IPS-18a (cell line): ENCODE data around the gene IRAG1.

Experiments
- H3K27ac ChIP-seq: one replicate; pipeline ENCODE4 v1.5.1; 2013; ENCODE audit warnings: low read length
- H3K27me3 ChIP-seq: one replicate; pipeline ENCODE4 v1.6.1; 2013; ENCODE audit warnings: mild to moderate bottlenecking, low read length; ENCODE audit not compliant: control insufficient read depth, insufficient read depth
- H3K36me3 ChIP-seq: one replicate; pipeline ENCODE4 v1.6.1; 2013; ENCODE audit warnings: low read depth, low read length; ENCODE audit not compliant: control insufficient read depth
- H3K4me1 ChIP-seq: one replicate; pipeline ENCODE4 v1.6.1; 2013; ENCODE audit warnings: low read depth, low read length; ENCODE audit not compliant: control insufficient read depth
- H3K4me3 ChIP-seq: one replicate; pipeline ENCODE4 v1.5.1; 2013; ENCODE audit warnings: low read length
- H3K9ac ChIP-seq: one replicate; pipeline ENCODE4 v1.6.1; 2013; ENCODE audit warnings: mild to moderate bottlenecking, low read length, moderate library complexity
- H3K9me3 ChIP-seq: one replicate; pipeline ENCODE4 v1.6.1; 2013; ENCODE audit warnings: low read depth, low read length; ENCODE audit not compliant: control insufficient read depth

IRAG1 gene

GRCh38 chr11:10660323-10660722, 33.2 kb downstream of the IRAG1 start:
- Histone ChIP-seq H3K9ac (no peak overlapping the region), H3K4me1 (peaks cover 3% of the 10 kb centered on the region), H3K36me3 (no peaks in the 10 kb centered on the region), H3K27ac (no peak overlapping the region), H3K4me3 (no peak overlapping the region), H3K27me3 (no peaks in the 10 kb centered on the region), H3K9me3 (no peaks in the 10 kb centered on the region)

- no peak overlapping the region for H3K9ac ChIP-seq
- no peaks in the 10 kb centered on the region for H3K36me3 ChIP-seq
- peaks cover 3% of the 10 kb centered on the region for H3K4me1 ChIP-seq
- H3K4me3 ChIP-seq = no peak overlapping the region
- no peaks in the 10 kb centered on the region for H3K9me3 ChIP-seq
- no peaks in the 10 kb centered on the region for H3K27me3 ChIP-seq
- H3K27ac ChIP-seq = no peak overlapping the region
Observed at GRCh38 chr11:10659339-10660216, 34.0 kb downstream of the IRAG1 start.

- peaks cover 3% of the 10 kb centered on the region for H3K4me1 ChIP-seq
- no peak overlapping the region for H3K9ac ChIP-seq
- no peaks in the 10 kb centered on the region for H3K27me3 ChIP-seq
- H3K4me3 ChIP-seq = no peak overlapping the region
- H3K27ac ChIP-seq = no peak overlapping the region
- no peaks in the 10 kb centered on the region for H3K9me3 ChIP-seq
- H3K36me3 ChIP-seq = no peaks in the 10 kb centered on the region
Observed at GRCh38 chr11:10658621-10659338, 34.8 kb downstream of the IRAG1 start.

DNA sequence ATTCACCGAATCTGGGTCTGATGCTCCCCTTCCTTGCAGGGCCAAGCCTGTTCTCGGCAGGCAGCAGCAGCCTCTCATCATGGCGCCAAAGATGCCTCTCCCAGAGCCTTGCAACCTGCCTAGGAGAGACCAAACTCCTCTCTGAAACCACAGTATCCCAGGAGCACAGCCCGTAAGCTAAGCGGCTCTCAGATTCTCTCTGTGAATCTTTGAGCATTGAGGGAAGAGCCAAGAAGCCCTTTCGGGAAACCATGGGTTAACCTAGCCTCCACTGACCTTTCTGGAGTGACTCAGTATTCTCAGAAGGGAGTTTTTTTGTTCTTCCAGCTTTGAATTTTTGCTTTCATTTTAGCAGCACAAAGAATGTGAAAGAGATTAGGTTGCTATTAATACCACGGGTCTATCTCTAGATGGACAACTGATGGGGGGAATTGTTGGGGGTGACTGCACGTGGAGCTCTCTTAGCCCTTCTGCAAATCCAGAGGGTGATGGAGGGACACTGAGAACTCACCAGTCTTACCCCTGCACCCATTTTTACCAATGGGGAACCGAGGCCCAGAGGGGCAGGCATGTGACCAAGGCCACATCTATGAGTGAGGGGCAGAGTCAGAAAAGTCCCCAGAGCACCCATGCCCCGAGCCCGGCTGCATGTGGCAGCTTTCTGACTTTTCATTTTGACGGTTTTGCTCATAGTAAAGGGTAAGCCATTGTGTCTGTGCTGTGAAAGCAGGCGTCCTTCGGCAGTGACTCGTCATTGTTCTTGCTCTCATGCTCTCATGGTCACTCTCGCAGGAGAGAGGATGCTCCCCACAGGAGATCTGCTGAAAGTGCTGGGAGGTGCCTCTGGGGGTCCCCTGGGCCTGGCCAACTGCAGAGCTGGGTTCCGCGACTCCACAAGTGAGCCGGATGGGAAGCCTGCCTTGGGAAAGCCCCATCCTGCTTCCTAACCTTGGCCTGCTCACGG, 36.0 kb downstream of the IRAG1 start:
- Histone ChIP-seq H3K9ac (no peak overlapping the region), H3K36me3 (no peaks in the 10 kb centered on the region), H3K4me1 (peaks cover 3% of the 10 kb centered on the region), H3K27ac (no peak overlapping the region), H3K4me3 (no peak overlapping the region), H3K27me3 (no peaks in the 10 kb centered on the region), H3K9me3 (no peaks in the 10 kb centered on the region)

DNA sequence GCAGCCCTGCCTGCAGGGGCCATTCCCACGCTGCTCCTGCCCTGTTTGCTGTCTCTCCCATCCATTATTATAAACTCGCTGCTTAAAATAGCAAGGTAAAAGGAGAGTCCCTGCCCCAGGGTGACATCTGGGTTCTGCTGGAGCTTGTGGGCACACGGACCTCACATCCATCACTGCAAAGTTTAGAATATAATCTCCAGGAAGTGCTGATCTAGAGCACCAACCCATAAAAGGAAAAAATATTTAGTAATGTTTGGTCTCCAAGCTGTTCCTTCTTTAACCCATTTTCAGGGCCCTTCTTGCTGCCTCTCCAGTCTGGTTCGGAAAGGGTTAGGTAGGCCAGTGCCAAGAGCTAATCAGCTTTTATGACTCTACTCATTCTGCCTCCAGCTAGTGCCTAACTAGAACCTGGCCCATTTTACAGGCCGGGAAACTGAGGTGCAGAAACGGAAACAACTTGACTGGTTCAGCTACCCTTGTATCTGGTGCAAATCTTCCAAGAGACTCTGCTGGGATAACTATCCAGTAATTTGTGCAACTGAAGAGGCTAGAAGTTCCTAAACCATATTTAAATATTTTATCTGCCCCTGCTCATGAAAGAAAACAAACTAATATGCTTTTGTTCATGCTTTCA, 37.5 kb downstream of the IRAG1 start:
- H3K4me3 ChIP-seq = no peak overlapping the region
- no peak overlapping the region for H3K9ac ChIP-seq
- no peaks in the 10 kb centered on the region for H3K27me3 ChIP-seq
- H3K36me3 ChIP-seq = no peaks in the 10 kb centered on the region
- peaks cover 3% of the 10 kb centered on the region for H3K4me1 ChIP-seq
- H3K27ac ChIP-seq = no peak overlapping the region
- no peaks in the 10 kb centered on the region for H3K9me3 ChIP-seq

DNA sequence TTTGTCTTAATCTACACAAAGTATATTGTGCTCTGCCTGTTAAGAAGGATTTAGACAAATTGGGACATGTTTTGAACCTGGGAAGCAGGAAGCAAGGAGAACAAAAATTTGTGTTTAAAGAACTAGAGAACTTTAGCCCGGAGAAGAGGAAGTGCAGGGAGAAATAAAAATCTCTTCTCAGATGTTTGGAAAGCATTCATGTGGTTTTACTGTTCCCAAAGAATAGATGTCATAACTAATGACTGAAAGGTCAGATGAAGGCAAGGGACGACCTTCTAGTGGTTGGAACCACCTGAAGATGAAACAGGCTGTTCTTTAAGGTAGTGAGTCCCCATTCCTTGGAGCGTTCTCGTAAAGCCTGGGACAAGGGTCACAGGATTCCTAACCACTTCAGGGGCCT, 38.3 kb downstream of the IRAG1 start:
- Histone ChIP-seq H3K9ac (no peak overlapping the region), H3K36me3 (no peaks in the 10 kb centered on the region), H3K27me3 (no peaks in the 10 kb centered on the region), H3K4me3 (no peak overlapping the region), H3K27ac (no peak overlapping the region), H3K9me3 (no peaks in the 10 kb centered on the region), H3K4me1 (peaks cover 3% of the 10 kb centered on the region)

GRCh38 chr11:10654811-10655150, 38.8 kb downstream of the IRAG1 start:
- no peak overlapping the region for H3K4me3 ChIP-seq
- no peak overlapping the region for H3K27ac ChIP-seq
- H3K9me3 ChIP-seq = no peaks in the 10 kb centered on the region
- H3K36me3 ChIP-seq = no peaks in the 10 kb centered on the region
- no peaks in the 10 kb centered on the region for H3K27me3 ChIP-seq
- no peak overlapping the region for H3K9ac ChIP-seq
- H3K4me1 ChIP-seq = peaks cover 3% of the 10 kb centered on the region

DNA sequence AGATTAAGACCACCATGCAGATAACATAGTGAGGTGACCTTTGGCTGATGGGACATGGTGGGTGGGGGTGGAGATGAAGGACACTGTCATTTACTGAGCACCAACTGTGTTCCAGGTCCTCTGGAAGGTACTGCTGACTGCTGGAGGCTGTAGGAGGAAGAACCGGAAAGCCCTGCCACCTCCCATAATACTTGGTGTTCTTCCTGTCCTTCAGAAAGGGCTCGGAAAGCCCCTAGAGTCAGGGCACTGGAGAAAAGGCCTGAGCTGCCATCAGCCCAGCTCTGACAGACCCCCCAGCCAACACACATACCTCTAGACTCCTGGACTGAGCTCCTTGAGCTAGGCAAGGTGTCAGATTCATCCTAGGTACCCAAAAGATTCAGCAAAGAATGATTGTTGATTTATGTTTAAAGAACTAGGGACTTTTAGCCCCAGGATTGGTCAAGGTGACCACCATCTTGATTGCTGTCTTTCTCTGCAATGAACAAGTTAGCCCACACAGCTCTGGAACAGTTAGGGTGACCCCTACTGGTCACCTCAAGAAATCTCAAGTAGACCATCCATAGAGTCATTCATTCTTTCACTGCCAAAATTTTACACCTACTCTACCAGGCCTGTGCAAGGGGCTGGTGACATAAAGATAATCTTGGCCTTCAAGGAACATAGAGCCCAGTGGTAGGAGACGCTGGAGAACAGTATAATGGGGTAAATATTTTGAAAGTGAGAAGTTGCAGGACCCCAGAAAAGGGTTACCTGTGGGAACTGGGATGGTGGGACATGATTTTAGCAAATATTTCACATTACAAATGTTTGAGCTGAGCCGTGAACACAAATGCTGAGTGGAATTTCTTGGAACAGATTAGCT, 39.4 kb downstream of the IRAG1 start:
- Histone ChIP-seq H3K9me3 (no peaks in the 10 kb centered on the region), H3K27me3 (no peaks in the 10 kb centered on the region), H3K27ac (no peak overlapping the region), H3K36me3 (no peaks in the 10 kb centered on the region), H3K4me1 (peaks cover 3% of the 10 kb centered on the region), H3K9ac (no peak overlapping the region), H3K4me3 (no peak overlapping the region)

GRCh38 chr11:10653261-10653660, 40.3 kb downstream of the IRAG1 start:
- peaks cover 3% of the 10 kb centered on the region for H3K4me1 ChIP-seq

GRCh38 chr11:10651656-10652361, 41.7 kb downstream of the IRAG1 start:
- no peaks in the 10 kb centered on the region for H3K9me3 ChIP-seq
- H3K9ac ChIP-seq = no peak overlapping the region
- H3K36me3 ChIP-seq = no peaks in the 10 kb centered on the region
- H3K27ac ChIP-seq = no peak overlapping the region
- no peaks in the 10 kb centered on the region for H3K27me3 ChIP-seq
- no peaks in the 10 kb centered on the region for H3K4me1 ChIP-seq
- H3K4me3 ChIP-seq = no peak overlapping the region

More at GRCh38 chr11:10653261-10653660, 40.3 kb downstream of the IRAG1 start:
- H3K27ac ChIP-seq = no peak overlapping the region
- H3K9ac ChIP-seq = no peak overlapping the region
- H3K9me3 ChIP-seq = no peaks in the 10 kb centered on the region
- no peaks in the 10 kb centered on the region for H3K36me3 ChIP-seq
- no peaks in the 10 kb centered on the region for H3K27me3 ChIP-seq
- no peak overlapping the region for H3K4me3 ChIP-seq
